Posterior vena cava (tissue), 2 donors: ENCODE measurements around the gene CRY2. TPM values are rescaled to one million over a fixed set of nuclear protein-coding genes. Genes with fewer than 3 reads are reported as not detected.
"Not testable (repeated sequence)": the region's sequence is repeated elsewhere in the genome, so short reads cannot be mapped to it uniquely, and the experiment has no call there.

Experiments used
- DNase-seq: peaks from one replicate; pipeline ENCODE4 v3.0.0-alpha.2; 2020; ENCODE audit warnings: low spot score
- intact Hi-C, 2 donors: fragments of 100-400 bp; cut with DNase I; formaldehyde crosslinking; loops; one replicate each; pipeline versions ENCODE4 v1.14.1 to v1.14.2; 2022 to 2023
- total RNA-seq, 2 donors: library from RNA; stranded (reverse); fragmentation: NEBNext Ultra II Directional; extraction: Animal tissue kit (Norgen Biotek cat#: 25700); gene quantifications; one replicate each; pipeline ENCODE4 v1.2.1, GENCODE V29; 2021
- donor health status: DM: yes; HTN: yes; CAD: no.
- donor health status: DM: yes; HTN: yes; CAD: no.

CRY2 gene
- total RNA-seq, 2 donors from 2014 or later: 32.2 to 49.5 TPM

- intact Hi-C loops: loop anchor here in 1 of 2 donors (5.0 kb wide), 1 partner anchor 97 kb away; the partner anchor contains the start of gene SLC35C1
- DNase-seq: no peak
Measured at GRCh38 chr11:45904309-45904915, 57.1 kb downstream of the CRY2 start.

- no peak for DNase-seq
- intact Hi-C loops: no loop called here
Measured at GRCh38 chr11:45905095-45905494, 57.8 kb downstream of the CRY2 start.

GRCh38 chr11:45905576-45905975 is 58.3 kb downstream of the CRY2 start:
- intact Hi-C loops, DNase-seq: not testable (repeated sequence)

GRCh38 chr11:45906096-45906682 is 58.9 kb downstream of the CRY2 start:
- intact Hi-C loops: no loop called here
- no peak for DNase-seq

- intact Hi-C loops: no loop called here
- DNase-seq: no peak
Measured at GRCh38 chr11:45906965-45907611, 59.8 kb downstream of the CRY2 start, which contains the start of gene FREY1. FREY1 (minus strand) TSS chr11:45907271; CDS start chr11:45907245, 26 bp downstream.

- no peak for DNase-seq
- intact Hi-C loops: no loop called here
Measured at GRCh38 chr11:45907911-45908370, 60.7 kb downstream of the CRY2 start.

GRCh38 chr11:45909594-45910475 is 62.6 kb downstream of the CRY2 start:
- no peak for DNase-seq

GRCh38 chr11:45910623-45911022 is 63.3 kb downstream of the CRY2 start:
- no peak for DNase-seq
- intact Hi-C loops: no loop called here

More at GRCh38 chr11:45909594-45910475, 62.6 kb downstream of the CRY2 start:
- intact Hi-C loops: no loop called here

- DNase-seq: no peak
- intact Hi-C loops: no loop called here
Measured at GRCh38 chr11:45913514-45913913, 66.2 kb downstream of the CRY2 start.

GRCh38 chr11:45913942-45914635 is 66.8 kb downstream of the CRY2 start:
- intact Hi-C loops: no loop called here
- DNase-seq: no peak

- intact Hi-C loops: no loop called here
- DNase-seq: no peak
Measured at GRCh38 chr11:45915446-45915845, 68.2 kb downstream of the CRY2 start.

- DNase-seq: no peak
- intact Hi-C loops: no loop called here
Measured at GRCh38 chr11:45917286-45917622, 70.0 kb downstream of the CRY2 start.

- intact Hi-C loops: no loop called here
- peak; percentile 99 for DNase-seq
Measured at GRCh38 chr11:45917623-45918330, 70.5 kb downstream of the CRY2 start, which contains the start of gene PEX16. PEX16 (minus strand) TSS chr11:45917877; CDS start chr11:45917811, 66 bp downstream.

GRCh38 chr11:45918331-45918941 is 71.2 kb downstream of the CRY2 start:
- peak; percentile 95 for DNase-seq
- intact Hi-C loops: no loop called here

GRCh38 chr11:45918962-45919675 is 71.8 kb downstream of the CRY2 start:
- peak; percentile 20 for DNase-seq
- intact Hi-C loops: no loop called here

GRCh38 chr11:45919806-45920530 is 72.7 kb downstream of the CRY2 start:
- intact Hi-C loops: no loop called here
- DNase-seq: peak; percentile 53
